T47D (cell line): Measurements from ENCODE around the gene EPHB3.

Source experiments
- DNase-seq, 2 experiments: peaks; one replicate each; pipeline versions ENCODE4 v3.0.0 to v3.0.0-alpha.2; 2011 to 2012; ENCODE audit warnings: low read depth in 1 of 2, low spot score in 1 of 2
- JUND ChIP-seq: IDR thresholded peaks from 2 replicates; pipeline ENCODE4 v1.6.1; 2012; ENCODE audit warnings: low read depth
- in situ Hi-C: cut with HindIII; loops from 2 replicates; pipeline ENCODE4 v1.10.0; 2016; ENCODE audit warnings: low sequenced_read_pairs, low pct_unique_long_range_greater_than_20kb

Gene EPHB3

GRCh38 chr3:184561061-184561912 lies at the start of gene EPHB3:
TSS of gene EPHB3 (plus strand) at chr3:184561785. CDS start at chr3:184562236, 451 bp downstream.
- in situ Hi-C loops = no loop called here
- peak; percentile 100 for DNase-seq
- TF ChIP-seq JUND = no peak

GRCh38 chr3:184512621-184513020 lies 49.0 kb upstream of the EPHB3 start:
- in situ Hi-C loops = no loop called here
- no peak for TF ChIP-seq JUND
- no peak for DNase-seq

GRCh38 chr3:184513276-184514170 lies 48.1 kb upstream of the EPHB3 start:
- in situ Hi-C loops = no loop called here
- TF ChIP-seq JUND = no peak
- peak; percentile 93 to 98 for DNase-seq

- in situ Hi-C loops = no loop called here
- TF ChIP-seq JUND = no peak
- no peak for DNase-seq
These were observed 47.5 kb upstream of the EPHB3 start for GRCh38 chr3:184514171-184514490.

GRCh38 chr3:184523825-184524615 lies 37.6 kb upstream of the EPHB3 start:
- peak in 1 of 2 experiments; percentile 50 for DNase-seq
- in situ Hi-C loops = no loop called here

GRCh38 chr3:184524981-184525336 lies 36.6 kb upstream of the EPHB3 start:
- no peak for TF ChIP-seq JUND
- in situ Hi-C loops = no loop called here
- DNase-seq = no peak

More at GRCh38 chr3:184523825-184524615, 37.6 kb upstream of the EPHB3 start:
- TF ChIP-seq JUND = no peak

GRCh38 chr3:184525337-184526087 lies 36.1 kb upstream of the EPHB3 start:
- no peak for TF ChIP-seq JUND
- in situ Hi-C loops = no loop called here

GRCh38 chr3:184526088-184526433 lies 35.5 kb upstream of the EPHB3 start:
- in situ Hi-C loops = no loop called here
- DNase-seq = no peak
- TF ChIP-seq JUND = no peak

More at GRCh38 chr3:184525337-184526087, 36.1 kb upstream of the EPHB3 start:
- no peak for DNase-seq

- TF ChIP-seq JUND = no peak
- in situ Hi-C loops = no loop called here
- DNase-seq = no peak
These were observed 29.8 kb upstream of the EPHB3 start for GRCh38 chr3:184531626-184532280.

GRCh38 chr3:184532940-184533732 lies 28.4 kb upstream of the EPHB3 start:
- DNase-seq = no peak
- TF ChIP-seq JUND = no peak
- in situ Hi-C loops = no loop called here
